GM12801 (cell line): Measurements from ENCODE around the gene POU2F2.

ENCODE experiments used
- CTCF ChIP-seq: IDR thresholded peaks from one replicate; pipeline ENCODE4 v1.5.1; 2011; ENCODE audit warnings: control low read depth; ENCODE audit not compliant: insufficient read length; ENCODE audit errors: extremely low read depth

The POU2F2 gene

DNA sequence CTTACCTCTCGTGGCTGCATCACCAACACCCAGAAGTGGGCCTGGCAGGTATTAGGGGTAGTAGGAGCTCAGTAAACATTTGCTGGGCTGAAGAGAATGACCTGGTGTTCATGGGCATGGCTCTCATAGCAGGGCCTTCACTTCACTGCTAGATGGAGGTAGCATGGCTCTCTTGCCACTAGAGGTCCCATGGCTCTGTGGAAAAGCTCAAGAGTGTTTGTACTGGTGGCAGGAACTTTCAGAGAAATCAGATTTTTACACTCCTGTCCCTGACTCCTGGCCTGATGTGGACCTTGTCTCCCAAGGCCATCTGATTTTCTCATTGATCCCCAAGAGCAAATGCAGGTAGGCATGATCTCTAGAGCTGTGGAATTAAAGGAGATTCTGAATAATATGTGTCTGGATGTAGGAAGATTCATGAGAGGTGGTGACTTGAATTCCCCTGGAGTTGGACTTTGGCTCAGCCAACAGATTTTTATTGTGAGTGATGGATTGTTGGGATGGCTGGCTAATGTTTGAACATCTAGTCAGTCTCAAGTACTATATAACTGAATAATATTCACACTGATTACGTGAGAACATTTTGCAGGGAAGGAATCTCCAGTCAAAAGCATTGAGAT lies 50.6 kb downstream of the POU2F2 start:
- no peak for TF ChIP-seq CTCF

- no peak for TF ChIP-seq CTCF
These were observed 51.4 kb downstream of the POU2F2 start for GRCh38 chr19:42080764-42081375.

GRCh38 chr19:42079886-42080763 lies 52.1 kb downstream of the POU2F2 start:
- no peak for TF ChIP-seq CTCF

- TF ChIP-seq CTCF, result no peak
These were observed 53.0 kb downstream of the POU2F2 start for GRCh38 chr19:42079276-42079669.

DNA sequence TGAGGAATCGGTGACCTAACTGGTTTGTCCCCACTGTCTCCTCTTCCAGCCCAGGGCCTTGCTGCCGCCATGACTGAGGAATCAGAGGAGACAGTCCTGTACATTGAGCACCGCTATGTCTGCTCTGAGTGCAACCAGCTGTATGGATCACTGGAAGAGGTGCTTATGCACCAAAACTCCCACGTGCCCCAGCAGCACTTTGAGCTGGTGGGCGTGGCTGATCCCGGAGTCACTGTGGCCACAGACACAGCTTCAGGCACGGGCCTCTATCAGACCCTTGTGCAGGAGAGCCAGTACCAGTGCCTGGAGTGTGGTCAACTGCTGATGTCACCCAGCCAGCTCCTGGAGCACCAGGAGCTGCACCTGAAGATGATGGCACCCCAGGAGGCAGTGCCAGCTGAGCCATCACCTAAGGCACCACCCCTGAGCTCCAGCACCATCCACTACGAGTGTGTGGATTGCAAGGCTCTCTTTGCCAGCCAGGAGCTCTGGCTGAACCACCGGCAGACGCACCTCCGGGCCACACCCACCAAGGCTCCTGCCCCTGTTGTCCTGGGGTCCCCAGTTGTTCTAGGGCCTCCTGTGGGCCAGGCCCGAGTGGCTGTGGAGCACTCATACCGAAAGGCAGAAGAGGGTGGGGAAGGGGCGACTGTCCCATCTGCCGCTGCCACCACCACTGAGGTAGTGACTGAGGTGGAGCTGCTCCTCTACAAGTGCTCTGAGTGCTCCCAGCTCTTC lies 53.5 kb downstream of the POU2F2 start:
- TF ChIP-seq CTCF, result no peak

- TF ChIP-seq CTCF, result no peak
These were observed 54.2 kb downstream of the POU2F2 start for GRCh38 chr19:42078058-42078457.
